ENCODE data around the gene RAB4B.

DNA sequence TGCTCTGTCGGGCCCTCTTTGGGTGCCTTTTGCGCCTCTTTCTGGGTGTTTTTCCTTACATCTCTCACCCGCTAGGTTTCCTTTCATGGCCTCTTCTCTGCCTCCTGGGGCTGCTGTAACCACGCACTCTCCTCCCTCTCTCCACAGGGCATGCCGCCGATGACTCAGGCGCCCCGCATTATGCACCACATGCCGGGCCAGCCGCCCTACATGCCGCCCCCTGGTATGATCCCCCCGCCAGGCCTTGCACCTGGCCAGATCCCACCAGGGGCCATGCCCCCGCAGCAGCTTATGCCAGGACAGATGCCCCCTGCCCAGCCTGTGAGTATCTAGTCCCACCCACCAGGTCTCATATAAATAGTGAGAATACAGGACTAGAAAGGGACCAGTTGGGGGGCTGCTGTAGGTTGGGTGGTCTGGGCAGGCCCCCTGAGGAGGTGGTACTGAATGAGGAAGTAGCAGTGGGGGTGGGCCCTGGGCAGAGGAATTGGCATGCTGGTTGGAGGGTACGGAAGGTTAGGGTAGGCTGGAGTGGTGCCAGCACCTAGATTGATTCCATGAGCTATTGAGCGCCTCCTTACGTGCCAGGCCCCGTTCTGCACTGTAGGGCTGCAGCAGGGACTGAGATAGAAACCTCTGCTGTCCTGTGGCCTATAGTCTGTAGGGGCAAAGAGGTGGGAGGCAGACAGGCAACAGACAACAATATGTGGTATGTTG, 15.1 kb upstream of the RAB4B start:
- TF ChIP-seq, protein P1, sequence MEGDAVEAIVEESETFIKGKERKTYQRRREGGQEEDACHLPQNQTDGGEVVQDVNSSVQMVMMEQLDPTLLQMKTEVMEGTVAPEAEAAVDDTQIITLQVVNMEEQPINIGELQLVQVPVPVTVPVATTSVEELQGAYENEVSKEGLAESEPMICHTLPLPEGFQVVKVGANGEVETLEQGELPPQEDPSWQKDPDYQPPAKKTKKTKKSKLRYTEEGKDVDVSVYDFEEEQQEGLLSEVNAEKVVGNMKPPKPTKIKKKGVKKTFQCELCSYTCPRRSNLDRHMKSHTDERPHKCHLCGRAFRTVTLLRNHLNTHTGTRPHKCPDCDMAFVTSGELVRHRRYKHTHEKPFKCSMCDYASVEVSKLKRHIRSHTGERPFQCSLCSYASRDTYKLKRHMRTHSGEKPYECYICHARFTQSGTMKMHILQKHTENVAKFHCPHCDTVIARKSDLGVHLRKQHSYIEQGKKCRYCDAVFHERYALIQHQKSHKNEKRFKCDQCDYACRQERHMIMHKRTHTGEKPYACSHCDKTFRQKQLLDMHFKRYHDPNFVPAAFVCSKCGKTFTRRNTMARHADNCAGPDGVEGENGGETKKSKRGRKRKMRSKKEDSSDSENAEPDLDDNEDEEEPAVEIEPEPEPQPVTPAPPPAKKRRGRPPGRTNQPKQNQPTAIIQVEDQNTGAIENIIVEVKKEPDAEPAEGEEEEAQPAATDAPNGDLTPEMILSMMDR (conservative IDR thresholded peaks at IDR 0.05 in 1 of 2, IDR thresholded peaks at IDR 0.05 in 1 of 2; ENCODE audit: low read depth in 1 of 2, low read length in 2 of 2): no peak
- no peak for TF ChIP-seq EZH2 (IDR thresholded peaks at IDR 0.05; ENCODE audit: low read length, missing control alignments)
